GM18502 (cell line): ENCODE measurements around the gene OS9.
"Not testable (repeated sequence)": the region's sequence is repeated elsewhere in the genome, so short reads cannot be mapped to it uniquely, and the experiment has no call there.

Source experiments
- ATAC-seq: cut with Tn5 transposase; IDR thresholded peaks from one replicate; pipeline ENCODE4 v1.9.1; 2021; ENCODE audit warnings: mild to moderate bottlenecking; ENCODE audit not compliant: unreplicated experiment, poor library complexity

Gene OS9

DNA sequence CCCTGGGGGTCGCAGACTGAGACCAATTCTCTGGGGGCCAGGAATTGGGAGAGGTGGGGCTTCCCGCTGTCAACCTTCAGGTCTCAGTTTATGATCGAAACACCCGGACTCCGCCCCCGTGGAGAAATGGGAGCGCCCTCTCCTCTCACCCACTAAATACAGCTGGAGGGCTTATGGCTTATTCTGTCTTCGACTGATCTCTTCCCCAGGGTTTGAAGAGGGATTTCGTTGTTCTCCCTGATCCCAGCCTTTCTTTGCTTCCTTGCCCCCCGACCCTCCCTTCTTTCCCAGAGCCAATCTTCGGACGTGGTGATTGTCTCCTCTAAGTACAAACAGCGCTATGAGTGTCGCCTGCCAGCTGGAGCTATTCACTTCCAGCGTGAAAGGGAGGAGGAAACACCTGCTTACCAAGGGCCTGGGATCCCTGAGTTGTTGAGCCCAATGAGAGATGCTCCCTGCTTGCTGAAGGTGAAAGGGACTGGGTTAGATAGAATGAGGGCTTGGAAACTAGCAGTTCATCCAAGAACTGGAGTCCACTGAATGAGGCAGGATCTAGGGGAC is 607 bp downstream of the OS9 start:
- no peak for ATAC-seq

GRCh38 chr12:57695770-57696432 is 2.0 kb downstream of the OS9 start:
- no peak for ATAC-seq

DNA sequence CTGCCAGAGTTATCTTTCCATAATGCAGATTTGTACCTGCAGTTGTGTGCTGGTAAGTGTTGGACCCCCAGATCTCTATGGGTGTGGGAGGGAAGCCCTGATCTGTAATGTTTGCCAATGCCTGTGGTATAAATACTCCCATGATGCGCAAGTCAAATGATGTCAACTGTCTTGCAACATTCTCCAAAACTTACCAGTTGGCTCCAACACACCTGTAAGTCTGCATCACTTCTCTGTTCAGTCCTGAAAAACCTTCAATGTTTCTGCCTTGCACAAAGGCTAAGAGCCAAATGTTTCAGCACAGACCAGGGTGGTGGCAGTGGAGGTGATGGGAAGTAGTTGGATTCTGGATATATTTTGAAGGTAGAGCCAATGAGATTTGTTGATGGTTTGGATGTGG is 3.1 kb downstream of the OS9 start:
- no peak for ATAC-seq

- no peak for ATAC-seq
Observed at GRCh38 chr12:57698414-57698813, 4.5 kb downstream of the OS9 start.

GRCh38 chr12:57700317-57700716 is 6.4 kb downstream of the OS9 start:
- no peak for ATAC-seq

DNA sequence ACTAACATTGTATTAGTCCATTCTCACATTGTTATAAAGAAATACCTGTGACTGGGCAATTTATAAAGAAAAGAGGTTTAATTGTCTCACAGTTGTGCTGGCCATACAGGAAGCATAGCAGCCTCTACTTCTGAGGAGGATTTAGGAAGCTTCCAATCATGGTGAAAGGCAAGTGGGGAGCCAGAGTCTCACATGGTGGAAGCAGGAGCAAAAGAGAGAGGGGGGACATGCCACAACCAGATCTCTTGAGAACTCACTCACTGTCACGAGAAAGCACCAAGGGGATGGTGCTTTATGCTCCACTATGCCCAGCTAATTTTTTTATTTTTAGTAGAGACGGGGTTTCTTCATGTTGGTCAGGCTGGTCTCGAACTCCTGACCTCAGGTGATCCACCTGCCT is 13.3 kb downstream of the OS9 start:
- no peak for ATAC-seq

GRCh38 chr12:57708296-57708695 is 14.4 kb downstream of the OS9 start:
- ATAC-seq = no peak

DNA sequence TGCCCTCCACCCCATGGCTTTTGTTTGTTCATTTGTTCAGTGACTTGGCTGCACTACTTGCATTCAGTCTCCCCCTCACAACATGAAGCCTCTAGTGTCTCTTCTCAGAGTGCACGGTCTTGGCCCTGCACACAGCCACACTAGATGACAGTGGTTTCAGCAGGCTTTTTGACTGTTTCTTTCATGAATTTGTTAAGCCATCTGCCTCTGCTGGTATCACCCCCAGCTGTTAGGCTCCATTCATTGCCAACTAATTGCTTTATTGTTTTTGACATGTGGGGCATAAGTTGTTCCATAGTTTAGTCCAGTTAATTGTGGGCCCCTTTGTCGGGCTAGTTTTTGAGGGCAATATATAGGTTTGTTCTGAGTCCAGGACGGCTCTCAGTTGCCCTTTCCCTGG is 18.8 kb downstream of the OS9 start:
- ATAC-seq = no peak

GRCh38 chr12:57713209-57713608 is 19.3 kb downstream of the OS9 start:
- ATAC-seq = no peak

DNA sequence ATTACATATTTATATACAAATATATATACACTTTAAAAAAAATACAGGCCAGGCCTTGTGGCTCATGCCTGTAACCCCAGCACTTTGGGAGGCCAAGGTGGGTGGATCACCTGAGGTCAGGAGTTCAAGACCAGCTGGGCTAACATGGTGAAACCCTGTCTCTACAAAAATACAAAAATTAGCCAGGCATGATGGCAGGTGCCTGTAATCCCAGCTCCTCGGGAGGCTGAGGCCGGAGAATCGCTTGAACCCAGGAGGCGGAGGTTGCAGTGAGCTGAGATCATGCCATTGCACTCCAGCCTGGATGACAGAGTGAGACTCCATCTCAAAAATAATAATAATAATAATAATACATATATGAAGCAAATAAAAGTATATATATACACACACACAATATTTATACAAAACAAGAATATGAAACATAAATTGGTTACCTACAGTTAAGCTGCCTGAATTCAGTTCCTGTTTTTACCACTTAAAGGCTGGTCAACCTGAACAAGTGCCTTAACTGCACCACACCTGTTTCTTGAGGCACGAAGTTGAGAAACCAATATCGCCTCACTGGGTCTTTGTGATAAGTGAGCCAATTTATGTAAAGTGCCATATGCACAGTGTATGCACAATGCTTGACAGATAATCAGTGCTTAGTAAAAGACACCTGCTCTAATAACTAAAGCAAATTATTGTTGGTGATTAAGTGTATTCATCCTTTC is 21.3 kb downstream of the OS9 start:
- not testable (repeated sequence) for ATAC-seq

- ATAC-seq = no peak
Observed at GRCh38 chr12:57715786-57716185, 21.9 kb downstream of the OS9 start.

- ATAC-seq = no peak
Observed at GRCh38 chr12:57716305-57716704, 22.4 kb downstream of the OS9 start.

DNA sequence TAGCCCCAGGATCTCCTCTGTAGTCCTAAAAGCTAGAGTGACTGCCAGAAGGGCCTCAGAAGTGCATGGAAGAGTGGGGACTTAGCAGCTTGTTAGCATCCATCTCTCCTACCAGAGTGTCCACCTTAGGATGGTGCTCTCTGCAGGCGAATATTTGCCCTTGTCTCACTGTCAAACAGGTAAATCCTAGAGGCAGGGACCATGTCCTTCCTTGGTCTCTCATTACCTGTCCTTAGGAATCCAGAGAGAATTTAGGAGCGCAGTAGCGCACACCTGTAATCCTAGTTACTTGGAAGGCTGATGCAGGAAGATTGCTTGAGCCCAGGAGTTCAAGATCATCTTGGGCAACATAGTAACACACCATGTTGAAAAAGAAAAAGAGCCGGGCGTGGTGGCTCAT is 23.2 kb downstream of the OS9 start:
- no peak for ATAC-seq

- no peak for ATAC-seq
Observed at GRCh38 chr12:57717846-57718640, 24.1 kb downstream of the OS9 start.

- no peak for ATAC-seq
Observed at GRCh38 chr12:57718641-57719528, 25.0 kb downstream of the OS9 start.

- no peak for ATAC-seq
Observed at GRCh38 chr12:57719777-57720605, 26.1 kb downstream of the OS9 start.

DNA sequence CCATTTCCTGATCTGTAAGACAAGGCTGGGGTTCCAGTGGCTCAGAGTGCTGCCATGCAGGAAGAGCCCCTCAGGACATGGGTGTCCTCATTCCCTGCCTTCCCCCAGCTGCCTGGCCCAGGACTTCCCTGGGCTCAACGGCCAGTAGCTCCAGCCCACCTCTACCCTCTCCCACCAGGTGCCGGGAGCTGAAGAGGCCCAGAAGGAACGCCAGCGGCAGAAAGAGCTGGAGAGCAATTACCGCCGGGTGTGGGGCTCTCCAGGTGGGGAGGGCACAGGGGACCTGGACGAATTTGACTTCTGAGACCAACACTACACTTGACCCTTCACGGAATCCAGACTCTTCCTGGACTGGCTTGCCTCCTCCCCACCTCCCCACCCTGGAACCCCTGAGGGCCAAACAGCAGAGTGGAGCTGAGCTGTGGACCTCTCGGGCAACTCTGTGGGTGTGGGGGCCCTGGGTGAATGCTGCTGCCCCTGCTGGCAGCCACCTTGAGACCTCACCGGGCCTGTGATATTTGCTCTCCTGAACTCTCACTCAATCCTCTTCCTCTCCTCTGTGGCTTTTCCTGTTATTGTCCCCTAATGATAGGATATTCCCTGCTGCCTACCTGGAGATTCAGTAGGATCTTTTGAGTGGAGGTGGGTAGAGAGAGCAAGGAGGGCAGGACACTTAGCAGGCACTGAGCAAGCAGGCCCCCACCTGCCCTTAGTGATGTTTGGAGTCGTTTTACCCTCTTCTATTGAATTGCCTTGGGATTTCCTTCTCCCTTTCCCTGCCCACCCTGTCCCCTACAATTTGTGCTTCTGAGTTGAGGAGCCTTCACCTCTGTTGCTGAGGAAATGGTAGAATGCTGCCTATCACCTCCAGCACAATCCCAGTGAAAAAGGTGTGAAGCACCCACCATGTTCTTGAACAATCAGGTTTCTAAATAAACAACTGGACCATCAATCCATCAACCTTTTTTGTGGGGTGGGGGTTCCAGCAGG is 27.0 kb downstream of the OS9 start:
- no peak for ATAC-seq
